Measurements from ENCODE around the gene PYROXD2.

- TF ChIP-seq YY1 (IDR thresholded peaks at IDR 0.05; ENCODE audit: low read depth, low read length) (no peak), PRDM15 (CRISPR knock-in tag; IDR thresholded peaks at IDR 0.05) (no peak), EZH2 (IDR thresholded peaks at IDR 0.05; ENCODE audit: borderline replicate concordance, control insufficient read depth, low read depth, low read length) (no peak), MYB (IDR thresholded peaks at IDR 0.05; ENCODE audit: borderline replicate concordance, low read depth, low read length) (no peak), CTCF (IDR thresholded peaks at IDR 0.05 in 2 of 3, conservative IDR thresholded peaks at IDR 0.05 in 1 of 3; ENCODE audit: control insufficient read depth in 2 of 3, extremely low read depth in 1 of 3, insufficient read depth in 1 of 3, low read depth in 3 of 3, low read length in 3 of 3) (no peak), RAD51 (IDR thresholded peaks at IDR 0.05) (no peak), CBX5 (IDR thresholded peaks at IDR 0.05; ENCODE audit: low read depth) (no peak), REST (IDR thresholded peaks at IDR 0.05; ENCODE audit: low read depth, low read length) (no peak), E2F8 (IDR thresholded peaks at IDR 0.05; ENCODE audit: low read depth, partially characterized antibody) (no peak), STAT1 (conservative IDR thresholded peaks at IDR 0.05) (no peak), TAF1 (IDR thresholded peaks at IDR 0.05; ENCODE audit: borderline replicate concordance, low read depth, low read length) (no peak), SMAD5 (IDR thresholded peaks at IDR 0.05; ENCODE audit: low read depth) (no peak), RB1 (IDR thresholded peaks at IDR 0.05; ENCODE audit: borderline replicate concordance) (no peak)
Observed at GRCh38 chr10:98400482-98400881, 14.5 kb downstream of the PYROXD2 start.

Measured in GM12878 (cell line).